OCI-LY7 (cell line): ENCODE measurements around the gene ANO10.

Experiments used
- EZH2phosphoT487 ChIP-seq: fragments of 200-600 bp; sonication (generic); IDR thresholded peaks from 2 replicates; pipeline ENCODE4 v1.6.1; 2018; ENCODE audit warnings: low read depth, borderline replicate concordance, mild to moderate bottlenecking, mixed run types, antibody characterized with exemption, low read length, moderate library complexity, mixed read lengths
- TF ChIP-seq, protein P1 (sequence below): fragments of 200-600 bp; sonication (generic); conservative IDR thresholded peaks from 2 replicates; pipeline ENCODE4 v1.5.1; 2014; ENCODE audit warnings: mild to moderate bottlenecking, antibody characterized with exemption, low read length, moderate library complexity, mixed read lengths

DNA sequence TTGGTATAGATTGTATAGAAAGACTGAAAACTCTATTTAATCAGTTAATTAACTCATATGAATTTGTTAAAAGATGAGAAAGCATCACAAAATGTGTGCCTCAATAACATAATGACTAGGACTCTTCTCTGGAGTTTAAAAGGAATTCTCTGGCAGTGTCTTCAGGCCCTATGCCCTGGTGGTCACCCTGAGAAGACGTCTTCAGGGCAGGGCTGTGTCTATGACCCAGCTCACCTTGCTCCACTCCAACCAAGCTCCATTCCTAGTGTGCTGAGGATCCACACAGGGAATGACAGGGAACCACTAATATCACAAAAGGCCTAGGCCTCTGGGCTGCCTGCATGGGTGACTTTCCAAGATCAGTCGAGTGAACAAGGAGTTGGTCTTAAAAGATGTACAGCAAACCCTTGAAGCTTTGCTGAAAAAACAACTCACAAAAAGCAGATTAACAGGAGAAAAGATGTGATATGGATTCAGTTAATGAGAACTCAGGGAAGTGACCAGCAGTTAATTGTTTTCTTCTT, 178.9 kb downstream of the ANO10 start:
- TF ChIP-seq, protein P1, sequence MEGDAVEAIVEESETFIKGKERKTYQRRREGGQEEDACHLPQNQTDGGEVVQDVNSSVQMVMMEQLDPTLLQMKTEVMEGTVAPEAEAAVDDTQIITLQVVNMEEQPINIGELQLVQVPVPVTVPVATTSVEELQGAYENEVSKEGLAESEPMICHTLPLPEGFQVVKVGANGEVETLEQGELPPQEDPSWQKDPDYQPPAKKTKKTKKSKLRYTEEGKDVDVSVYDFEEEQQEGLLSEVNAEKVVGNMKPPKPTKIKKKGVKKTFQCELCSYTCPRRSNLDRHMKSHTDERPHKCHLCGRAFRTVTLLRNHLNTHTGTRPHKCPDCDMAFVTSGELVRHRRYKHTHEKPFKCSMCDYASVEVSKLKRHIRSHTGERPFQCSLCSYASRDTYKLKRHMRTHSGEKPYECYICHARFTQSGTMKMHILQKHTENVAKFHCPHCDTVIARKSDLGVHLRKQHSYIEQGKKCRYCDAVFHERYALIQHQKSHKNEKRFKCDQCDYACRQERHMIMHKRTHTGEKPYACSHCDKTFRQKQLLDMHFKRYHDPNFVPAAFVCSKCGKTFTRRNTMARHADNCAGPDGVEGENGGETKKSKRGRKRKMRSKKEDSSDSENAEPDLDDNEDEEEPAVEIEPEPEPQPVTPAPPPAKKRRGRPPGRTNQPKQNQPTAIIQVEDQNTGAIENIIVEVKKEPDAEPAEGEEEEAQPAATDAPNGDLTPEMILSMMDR: no peak
- no peak for TF ChIP-seq EZH2phosphoT487
